Stimulated activated CD8-positive, alpha-beta memory T cell treated with anti-CD3 and anti-CD28 coated beads, Interleukin-4, amount 100 ng/mL, for 4 hours (primary cell): ENCODE measurements around the gene WFDC6.
"Not testable (repeated sequence)": the region's sequence is repeated elsewhere in the genome, so short reads cannot be mapped to it uniquely, and the experiment has no call there.

Source experiments
- DNase-seq, 2 donors: peaks; one replicate each; pipeline ENCODE4 v3.0.0-alpha.2; 2020; ENCODE audit warnings: low read depth in 2 of 2, low spot score in 1 of 2

The WFDC6 gene

DNA sequence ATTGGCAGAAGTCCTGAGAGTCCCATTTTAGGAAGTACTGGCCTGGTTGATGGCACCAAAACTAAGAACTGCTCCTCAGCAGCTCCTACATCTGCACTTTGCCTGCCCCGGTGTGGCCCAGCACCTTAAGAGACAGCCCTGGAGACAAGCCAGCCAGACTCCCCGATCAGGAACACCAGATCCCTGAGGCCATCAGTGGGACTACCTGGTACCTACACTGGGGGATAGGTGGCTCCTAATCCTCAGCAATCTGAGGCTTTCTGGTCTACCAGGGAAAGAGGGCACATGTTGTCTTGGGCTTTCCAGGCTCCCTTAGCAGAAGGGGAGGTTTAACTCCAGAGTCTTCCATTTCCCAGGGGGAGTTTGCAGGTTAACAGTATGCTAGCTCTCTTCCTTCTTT is at the start of gene WFDC6:
TSS of gene WFDC6 (minus strand) at position 101 of the 400 bp plus-strand sequence. CDS start at position 26, 75 bp downstream.
- no peak for DNase-seq

DNA sequence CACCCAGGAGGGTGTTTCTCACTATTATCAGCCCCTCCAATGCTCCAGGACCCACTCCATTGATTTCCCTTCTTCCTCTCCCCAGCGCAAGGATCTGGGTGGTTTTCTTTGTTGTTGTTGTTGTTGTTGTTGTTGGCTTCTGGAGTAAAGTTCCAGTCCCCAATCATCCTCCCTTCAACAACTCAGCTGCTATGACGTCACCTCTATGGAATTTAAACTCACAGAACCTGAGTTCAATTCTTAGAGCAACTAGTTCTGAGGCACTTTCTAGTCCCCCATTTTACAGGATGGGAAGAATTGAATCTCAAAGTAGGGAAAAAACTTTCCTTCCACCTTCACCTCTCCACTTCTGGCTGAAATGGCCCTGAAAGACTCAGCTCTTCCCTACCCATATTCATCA is 49.5 kb upstream of the WFDC6 start:
- no peak for DNase-seq

DNA sequence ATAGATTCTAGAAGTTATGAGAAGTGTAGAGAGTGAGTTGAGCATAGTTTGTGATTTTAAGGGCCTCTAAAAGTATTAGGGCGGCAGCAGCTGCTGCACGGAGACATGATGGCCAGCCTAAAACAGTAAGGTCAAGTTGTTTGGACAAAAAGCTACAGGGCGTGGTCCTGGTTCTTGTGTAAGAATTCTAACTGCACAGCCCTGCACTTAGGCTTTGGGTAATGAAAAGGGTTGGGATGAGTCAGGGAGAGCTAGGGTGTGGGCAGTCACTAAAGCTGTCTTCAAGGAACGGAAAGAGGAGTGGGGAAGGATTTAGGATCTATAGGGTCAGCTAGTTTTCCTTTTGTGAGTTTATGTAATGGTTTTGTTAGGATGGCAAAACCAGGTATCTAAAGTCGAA is 46.7 kb upstream of the WFDC6 start:
- not testable (repeated sequence) for DNase-seq

DNA sequence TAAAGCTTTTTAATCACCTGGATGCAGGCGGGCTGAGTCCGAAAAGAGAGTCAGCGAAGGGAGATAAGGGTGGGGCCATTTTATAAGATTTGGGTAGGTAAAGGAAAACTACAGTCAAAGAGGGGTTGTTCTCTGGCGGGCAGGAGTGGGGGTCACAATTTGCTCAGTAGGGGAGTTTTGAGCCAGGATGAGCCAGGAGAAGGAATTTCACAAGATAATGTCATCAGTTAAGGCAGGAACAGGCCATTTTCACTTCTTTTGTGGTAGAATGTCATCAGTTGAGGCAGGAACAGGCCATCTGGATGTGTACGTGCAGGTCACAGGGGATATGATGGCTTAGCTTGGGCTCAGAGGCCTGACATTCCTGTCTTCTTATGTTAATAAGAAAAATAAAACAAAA is 45.0 kb upstream of the WFDC6 start:
- DNase-seq: not testable (repeated sequence)

DNA sequence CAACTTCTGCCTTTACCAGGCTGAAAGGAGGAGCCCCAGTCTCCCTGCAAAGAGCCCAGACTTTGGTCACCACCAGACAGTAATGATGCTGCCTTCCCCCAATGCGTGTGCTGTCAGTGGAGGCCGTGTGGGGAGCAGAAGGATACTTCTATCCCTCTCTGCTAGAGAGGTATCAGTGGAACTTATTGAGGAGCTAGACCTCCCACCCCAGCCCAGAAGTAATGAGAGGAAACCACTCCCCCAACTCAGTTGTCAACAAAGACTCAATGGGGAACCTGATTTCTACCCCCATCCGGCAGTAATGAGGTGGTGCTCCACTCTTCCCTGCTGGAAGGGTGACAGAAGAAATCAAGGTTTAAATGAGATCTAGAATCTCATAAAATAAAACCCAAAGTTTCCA is 44.2 kb upstream of the WFDC6 start:
- DNase-seq: no peak

DNA sequence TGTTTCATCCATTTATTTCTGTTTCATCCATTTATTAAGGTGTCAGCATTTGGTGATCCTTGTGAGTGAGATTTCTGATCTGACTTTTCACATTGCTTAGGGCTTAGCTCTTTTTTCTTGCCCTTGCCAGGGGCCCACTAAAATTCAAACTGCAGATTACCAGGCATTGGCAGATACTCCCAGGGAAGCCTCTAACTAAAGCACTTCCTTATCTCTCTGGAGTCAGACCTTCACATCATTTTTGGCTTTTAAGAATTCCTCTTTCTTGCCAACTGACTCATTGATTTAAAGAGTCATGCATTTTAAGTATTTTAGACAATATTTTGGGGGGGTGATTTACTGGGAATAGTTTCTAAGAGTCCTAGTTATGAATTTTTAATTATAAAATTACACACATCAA is 42.4 kb upstream of the WFDC6 start:
- no peak for DNase-seq

DNA sequence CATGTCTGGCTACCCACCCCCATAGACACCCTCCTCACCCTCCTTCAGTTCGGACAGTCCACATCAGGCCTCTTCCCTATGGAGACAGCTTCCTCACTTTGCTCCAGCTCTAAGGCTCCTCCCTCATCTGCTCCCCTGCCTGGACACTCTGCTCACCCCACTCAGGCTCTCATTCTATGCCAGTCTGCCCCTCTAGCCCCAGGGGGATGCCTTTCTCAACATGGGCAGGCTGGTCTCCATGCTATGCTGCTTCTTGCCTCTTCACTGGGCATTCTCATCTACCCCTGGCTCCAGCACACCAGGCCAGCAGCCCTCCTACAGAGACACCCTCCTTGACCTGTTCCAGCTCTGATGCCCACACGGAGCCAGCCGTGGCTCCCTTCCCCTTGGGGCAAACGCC is 39.9 kb upstream of the WFDC6 start, which contains the start of gene WFDC8:
TSS of gene WFDC8 (minus strand) at position 101 of the 400 bp plus-strand sequence. CDS start at position 64, 37 bp downstream.
- DNase-seq: no peak

DNA sequence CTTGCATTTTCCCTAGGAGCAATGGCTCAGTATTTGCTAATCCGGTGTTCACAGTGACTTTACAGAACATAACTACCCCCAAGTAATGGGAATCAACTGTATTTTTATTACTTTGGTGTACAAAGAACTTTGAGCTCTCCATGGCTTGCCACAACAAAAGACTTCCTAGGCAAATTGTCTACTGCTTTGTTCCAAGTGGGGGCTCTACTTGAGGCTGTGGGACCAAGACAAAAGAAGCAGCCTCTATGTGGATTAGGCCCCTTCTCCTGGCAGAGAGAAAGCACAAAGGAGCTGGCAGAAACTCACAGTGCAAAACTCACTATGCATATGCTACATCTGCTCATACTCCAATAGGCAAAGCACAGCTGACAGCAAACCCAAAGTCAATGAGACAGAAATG is 38.9 kb upstream of the WFDC6 start:
- DNase-seq: no peak

DNA sequence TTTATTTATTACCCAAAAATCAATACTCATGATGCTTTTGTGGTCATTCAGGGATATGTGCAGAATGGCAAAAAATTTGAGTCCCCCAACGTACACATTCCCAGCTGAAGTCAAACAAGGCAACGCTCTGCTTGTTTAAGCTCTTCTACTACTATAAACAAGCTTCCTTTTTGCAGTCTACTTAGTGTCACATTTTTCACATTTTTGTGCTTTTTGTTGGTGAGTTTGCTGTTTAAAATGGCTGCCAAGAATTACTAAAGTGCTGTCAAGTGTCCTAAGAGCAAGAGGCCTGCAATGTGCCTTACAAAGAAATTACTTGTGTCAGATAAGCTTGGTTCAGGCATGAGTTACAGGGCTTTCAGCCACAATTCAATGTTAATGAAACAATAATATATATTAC is 37.7 kb upstream of the WFDC6 start:
- no peak for DNase-seq

DNA sequence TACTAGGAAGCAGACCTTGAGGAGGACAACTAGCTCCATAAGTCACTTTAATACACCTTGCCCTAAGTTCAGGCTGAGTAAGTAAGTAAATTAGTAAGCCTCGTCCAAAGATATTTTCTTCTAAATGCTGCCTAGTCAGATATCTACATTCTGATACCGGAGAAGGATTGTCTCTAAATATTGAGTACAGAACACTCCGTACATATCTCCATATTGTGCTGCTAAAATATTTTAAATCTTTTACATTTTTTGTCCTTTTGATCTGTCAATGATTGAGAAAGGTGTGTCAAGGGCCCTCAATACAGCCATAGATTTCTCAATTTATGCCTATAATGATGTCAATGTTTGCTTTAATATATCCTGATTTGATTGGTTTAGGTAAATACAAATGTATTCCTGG is 36.6 kb upstream of the WFDC6 start:
- DNase-seq: no peak

DNA sequence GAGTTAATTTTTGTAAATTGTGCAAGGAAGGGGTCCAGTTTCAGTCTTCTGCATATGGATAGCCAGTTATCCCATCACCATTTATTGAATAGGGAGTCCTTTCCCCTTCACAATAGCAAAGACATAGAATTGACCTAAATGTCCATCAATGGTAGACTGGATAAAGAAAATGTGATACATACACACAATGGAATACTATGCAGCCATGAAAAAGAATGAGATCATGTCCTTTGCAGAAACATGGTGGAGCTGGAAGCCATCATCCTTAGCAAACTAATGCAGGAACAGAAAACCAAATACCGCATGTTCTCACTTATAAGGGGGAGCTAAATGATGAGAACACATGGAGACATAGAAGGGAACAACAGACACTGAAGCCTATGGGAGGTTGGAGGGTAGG is 30.4 kb upstream of the WFDC6 start:
- not testable (repeated sequence) for DNase-seq

DNA sequence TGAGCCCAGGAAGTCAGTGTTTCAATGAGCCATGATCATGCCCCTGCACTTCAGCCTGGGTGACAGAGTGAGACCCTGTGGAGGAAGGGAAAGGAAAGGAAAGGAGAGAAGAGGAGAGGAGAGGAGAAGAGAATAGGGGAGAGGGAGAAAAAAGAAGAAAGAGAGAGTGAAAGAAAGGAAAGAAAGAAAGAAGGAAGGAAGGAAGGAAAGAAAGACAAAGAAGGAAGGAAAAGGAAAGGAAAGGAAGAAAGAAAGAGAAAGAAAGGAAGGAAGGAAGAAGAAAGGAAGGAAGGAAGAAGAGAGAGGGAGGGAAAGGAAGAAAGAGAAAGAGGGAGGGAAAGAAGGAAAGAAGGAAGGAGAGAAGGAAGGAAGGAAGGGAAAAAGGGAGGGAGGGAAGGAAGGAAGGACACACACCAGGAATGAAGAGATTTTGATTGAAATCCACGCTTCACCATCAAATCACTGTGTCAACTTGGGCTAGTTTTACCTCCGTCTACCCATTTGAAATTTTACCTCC is 25.5 kb upstream of the WFDC6 start:
- no peak for DNase-seq

DNA sequence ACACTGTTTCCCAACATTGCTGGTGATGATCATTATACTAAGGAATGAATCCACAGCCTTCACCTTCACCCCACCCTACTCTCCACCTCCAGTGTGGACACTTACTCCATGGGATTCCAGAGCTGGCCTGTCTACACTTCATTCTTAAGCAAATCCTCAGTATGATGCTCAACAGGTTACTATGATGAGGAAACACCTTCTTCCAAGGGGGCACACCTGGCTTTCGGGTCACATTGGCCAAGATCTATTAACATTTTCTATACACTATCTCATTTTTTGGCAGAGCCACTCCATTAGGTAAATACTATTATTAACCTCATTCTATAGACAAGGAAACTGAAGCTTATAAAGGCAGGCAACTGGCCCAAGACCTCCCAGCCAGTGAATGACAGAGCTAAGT is 15.9 kb upstream of the WFDC6 start:
- DNase-seq: no peak

DNA sequence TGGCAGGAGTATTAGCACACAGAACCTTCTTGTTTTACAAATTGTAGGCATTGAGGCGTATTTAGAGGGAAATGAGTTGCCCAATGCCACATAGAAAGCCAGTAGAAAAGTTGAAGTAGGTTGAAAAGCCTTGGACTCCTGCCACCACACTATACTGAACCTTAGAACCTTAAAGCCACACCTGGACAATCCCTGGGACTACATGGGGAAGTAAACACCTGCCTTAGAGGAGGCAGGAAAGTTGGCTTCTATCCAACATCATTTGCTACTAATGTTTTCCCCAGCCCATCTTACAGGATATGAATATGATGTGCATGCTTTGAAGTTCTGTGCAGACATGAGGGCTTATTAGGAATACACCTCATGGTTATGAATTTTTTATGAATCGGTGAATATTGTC is 13.2 kb upstream of the WFDC6 start:
- DNase-seq: no peak

DNA sequence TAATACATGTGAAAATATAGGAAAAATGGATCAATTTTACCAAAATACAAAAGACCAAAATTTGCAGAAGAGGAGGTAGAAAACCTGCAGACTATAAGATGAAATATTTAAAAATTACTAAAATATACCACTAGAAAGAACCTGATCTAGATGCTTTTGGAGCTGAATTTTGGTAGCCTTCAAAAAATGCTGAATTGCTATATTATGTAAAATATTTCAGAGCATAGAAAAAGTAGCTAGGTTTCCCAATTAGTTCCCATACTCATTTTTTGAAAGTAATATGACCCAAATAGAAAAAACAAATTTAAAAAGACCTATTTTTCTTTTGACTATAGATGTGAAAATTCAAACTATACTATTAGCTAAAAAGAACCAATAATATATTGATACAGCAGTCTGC is 11.5 kb upstream of the WFDC6 start:
- DNase-seq: no peak

DNA sequence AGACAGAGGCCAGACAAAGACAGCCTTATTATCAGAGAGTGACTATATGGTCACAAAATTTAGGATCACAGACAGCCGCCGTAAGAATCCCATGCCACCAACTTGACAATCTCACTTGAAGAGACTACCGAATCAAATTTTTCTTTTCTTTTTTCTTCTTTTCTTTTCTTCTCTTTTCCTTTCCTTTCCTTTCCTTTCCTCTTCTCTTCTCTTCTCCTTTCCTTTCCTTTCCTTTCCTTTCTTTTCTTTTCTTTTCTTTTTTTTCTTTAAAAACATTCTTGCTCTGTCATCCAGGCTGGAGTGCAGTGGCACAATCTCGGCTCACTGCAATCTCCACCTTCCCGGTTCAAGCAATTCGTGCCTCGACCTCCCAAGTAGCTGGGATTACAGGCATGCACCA is 9.1 kb upstream of the WFDC6 start:
- no peak for DNase-seq

DNA sequence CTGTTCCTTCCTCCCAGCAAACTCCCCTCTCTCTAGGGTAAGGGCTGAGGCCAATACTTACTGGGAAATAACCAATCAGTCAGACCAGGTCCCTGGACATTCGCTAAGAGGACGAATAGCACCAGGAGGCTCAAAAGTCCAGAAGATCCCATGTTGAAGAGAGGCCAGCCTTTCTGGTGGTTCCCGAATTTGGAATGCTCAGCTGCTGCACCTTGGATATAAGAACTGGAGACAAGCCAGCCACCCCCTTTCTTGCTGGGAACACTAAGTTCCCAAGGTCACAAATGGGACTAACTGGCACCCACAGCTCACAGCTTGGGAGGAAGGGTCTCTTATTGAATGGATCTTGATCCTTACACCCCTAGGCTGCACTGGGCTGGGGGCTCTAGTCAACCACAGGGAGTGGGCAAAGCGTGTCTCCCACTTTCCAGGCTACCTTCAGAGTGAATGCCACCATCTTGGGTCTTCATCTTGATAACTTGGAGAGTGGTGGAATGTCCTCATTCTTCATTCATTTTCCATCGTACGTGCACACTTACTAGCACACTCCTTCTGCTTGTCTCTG is 8.0 kb upstream of the WFDC6 start, which contains the start of gene EPPIN:
TSS of gene EPPIN (minus strand) at position 196 of the 565 bp plus-strand sequence. CDS start at position 152, 44 bp downstream.
- no peak for DNase-seq

DNA sequence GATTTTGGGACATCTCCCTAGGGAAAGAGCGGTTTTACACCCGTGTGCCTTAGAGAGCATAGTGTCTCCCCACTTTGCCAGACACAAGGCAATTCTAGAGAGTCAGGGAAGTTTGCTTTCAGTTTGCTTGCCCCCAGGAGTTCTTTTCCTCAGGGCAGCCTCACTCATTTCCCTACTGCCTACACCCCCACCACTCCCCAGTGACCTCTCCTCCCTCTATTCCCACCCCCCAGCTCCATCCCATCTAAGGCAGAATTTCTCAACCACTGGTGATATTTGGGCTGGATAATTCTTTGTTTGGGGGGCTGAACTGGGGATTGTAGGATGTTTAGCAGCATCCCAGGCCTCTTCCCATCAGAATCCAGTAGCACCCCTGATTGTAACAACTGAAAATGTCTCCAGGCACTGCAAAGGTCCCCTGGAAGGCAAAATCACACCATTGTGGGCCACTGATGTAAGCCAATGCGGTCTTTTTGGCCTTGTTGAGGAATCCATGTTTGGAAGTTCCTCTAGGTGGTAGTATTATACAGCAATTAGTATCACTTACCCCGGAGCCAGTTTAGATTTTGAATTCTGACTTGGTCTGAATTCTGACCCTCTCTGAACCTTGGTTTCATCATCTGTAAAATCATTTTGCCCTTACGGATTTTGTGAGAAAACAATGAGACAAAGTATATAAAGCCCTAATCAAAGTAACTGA is 6.6 kb upstream of the WFDC6 start:
- DNase-seq: no peak

DNA sequence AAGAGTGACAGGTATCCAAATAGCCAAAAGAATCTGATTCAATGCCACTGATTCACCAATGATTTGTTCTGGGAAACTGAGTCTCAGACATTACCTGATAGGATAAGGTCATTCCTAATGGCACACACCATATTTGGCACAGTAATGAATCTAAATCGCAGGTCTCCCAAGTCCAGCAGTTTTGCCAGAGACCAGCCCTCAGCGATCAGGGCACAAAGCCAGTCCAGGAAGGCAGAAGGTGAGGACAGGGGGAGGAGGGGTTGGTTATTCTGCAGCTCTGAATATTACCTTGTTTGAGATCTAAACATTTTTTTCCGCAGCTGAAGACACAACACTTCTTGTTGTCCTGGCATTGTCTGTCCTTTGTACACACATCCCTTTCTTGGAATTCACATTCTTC is 6.1 kb upstream of the WFDC6 start:
- no peak for DNase-seq

DNA sequence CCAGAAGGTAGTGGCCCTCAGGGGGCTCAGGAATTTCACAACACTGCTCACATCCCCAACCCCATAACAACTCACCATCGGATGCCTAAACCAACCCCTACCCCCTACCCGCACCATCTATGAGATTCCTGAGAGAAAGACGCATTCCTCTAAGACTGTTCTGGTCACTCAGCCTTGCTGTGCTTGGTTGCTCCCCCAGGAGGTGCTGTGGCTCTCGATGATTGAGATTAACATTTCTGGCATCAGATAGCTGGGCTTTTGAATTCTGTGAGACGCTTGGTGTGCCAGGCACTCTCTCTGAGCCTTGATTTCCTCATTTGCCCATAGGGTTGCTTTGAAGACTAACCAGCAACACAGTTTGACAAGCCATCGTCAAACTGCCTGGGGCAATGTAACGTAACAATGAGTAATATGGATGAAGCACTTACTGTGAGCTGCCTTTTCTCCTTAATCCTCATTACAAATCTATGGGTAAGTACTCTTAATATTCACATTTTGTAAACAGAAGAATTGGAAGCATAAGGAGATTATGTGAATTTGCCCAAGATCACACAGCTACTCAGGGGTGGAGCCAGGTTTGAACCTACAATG is 978 bp downstream of the WFDC6 start:
- DNase-seq: no peak

DNA sequence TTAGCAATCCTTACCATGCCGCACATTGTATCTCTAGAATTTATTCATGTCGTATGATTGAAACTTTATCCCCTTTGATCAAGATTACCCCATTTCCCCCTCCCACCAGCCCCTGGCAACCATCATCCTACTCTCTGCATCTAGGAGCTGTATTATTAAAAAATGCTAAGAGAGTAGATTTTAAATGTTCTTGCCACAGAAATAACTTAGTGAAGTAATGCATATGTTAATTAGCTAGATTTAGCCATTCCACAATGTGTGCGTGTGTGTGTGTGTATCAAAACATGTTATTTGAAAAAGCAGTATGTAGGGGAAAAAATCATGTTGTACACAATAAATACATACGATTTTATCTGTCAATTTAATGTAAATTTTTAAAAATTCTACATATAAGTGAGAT is 12.0 kb downstream of the WFDC6 start:
- no peak for DNase-seq

DNA sequence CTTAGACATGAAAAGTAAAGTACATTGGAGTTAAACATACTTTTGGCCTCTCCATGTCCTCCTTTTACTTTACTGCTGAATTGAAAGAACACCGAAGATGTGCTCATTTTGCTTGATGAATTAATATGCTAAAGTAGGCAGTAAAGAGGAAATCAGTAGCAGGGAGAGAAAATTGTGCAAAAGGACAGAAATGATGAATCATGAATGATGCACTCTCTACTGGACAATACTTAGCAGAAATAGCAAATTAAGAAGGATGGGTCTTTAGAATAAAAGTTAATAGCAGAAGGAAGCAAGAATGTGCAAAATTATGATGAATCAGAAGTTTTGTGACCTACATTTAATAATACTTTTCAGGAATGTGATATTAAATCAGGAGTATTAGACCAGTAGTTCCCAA is 15.5 kb downstream of the WFDC6 start:
- DNase-seq: no peak
